HepG2 (cell line): Measurements from ENCODE around the gene DQX1. TPM values are rescaled to one million over a fixed set of nuclear protein-coding genes. Genes with fewer than 3 reads are reported as not detected.
A peak's percentile ranks its signal among the peaks of the same experiment; 100 is the strongest.

Source experiments
- ARHGAP35 ChIP-seq: sonication (generic); formaldehyde crosslinking; IDR thresholded peaks from 2 replicates; pipeline ENCODE4 v1.9.0; 2022; ENCODE audit warnings: mild to moderate bottlenecking, inconsistent platforms, moderate library complexity, missing genetic modification reagents, borderline replicate concordance
- CBFB ChIP-seq: sonication (generic); formaldehyde crosslinking; IDR thresholded peaks from 2 replicates; pipeline ENCODE4 v1.4.0; 2020; ENCODE audit warnings: missing genetic modification reagents
- DR1 ChIP-seq: sonication (generic); formaldehyde crosslinking; IDR thresholded peaks from 2 replicates; pipeline ENCODE4 v1.8.0; 2021; ENCODE audit warnings: mild to moderate bottlenecking, missing genetic modification reagents, inconsistent platforms
- FIP1L1 ChIP-seq: fragments of 200-400 bp; formaldehyde crosslinking; IDR thresholded peaks from 2 replicates; pipeline ENCODE4 v1.6.1; 2018; ENCODE audit warnings: low read depth, mild to moderate bottlenecking, low read length, moderate library complexity, borderline replicate concordance; ENCODE audit not compliant: insufficient read depth
- FOSL1 ChIP-seq: sonication (generic); formaldehyde crosslinking; IDR thresholded peaks from 2 replicates; pipeline ENCODE4 v1.9.0; 2021; ENCODE audit warnings: missing genetic modification reagents, borderline replicate concordance
- HNF4A ChIP-seq: sonication (generic); formaldehyde crosslinking; IDR thresholded peaks from 2 replicates; pipeline ENCODE4 v1.4.0; 2020; ENCODE audit warnings: missing genetic modification reagents
- HOXA7 ChIP-seq: sonication (generic); formaldehyde crosslinking; IDR thresholded peaks from 2 replicates; pipeline ENCODE4 v1.8.1; 2022; ENCODE audit warnings: mild to moderate bottlenecking, missing genetic modification reagents, moderate library complexity
- IRX3 ChIP-seq: sonication (generic); formaldehyde crosslinking; IDR thresholded peaks from 2 replicates; pipeline ENCODE4 v1.8.1; 2023; ENCODE audit warnings: mild to moderate bottlenecking, low read depth, missing genetic modification reagents, borderline replicate concordance
- KDM3A ChIP-seq: IDR thresholded peaks from 2 replicates; pipeline ENCODE4 v1.6.1; 2018; ENCODE audit warnings: low read depth, missing compliant biosample characterization
- NCOA5 ChIP-seq: sonication (generic); formaldehyde crosslinking; IDR thresholded peaks from 2 replicates; pipeline ENCODE4 v1.4.0; 2020; ENCODE audit warnings: missing genetic modification reagents
- NFYC ChIP-seq: IDR thresholded peaks from 2 replicates; pipeline ENCODE4 v1.6.1; 2016; ENCODE audit warnings: missing genetic modification reagents, missing compliant biosample characterization
- RFXAP ChIP-seq: sonication (generic); formaldehyde crosslinking; IDR thresholded peaks from 2 replicates; pipeline ENCODE4 v1.4.0; 2020; ENCODE audit warnings: missing genetic modification reagents, borderline replicate concordance
- SAFB2 ChIP-seq: sonication (generic); formaldehyde crosslinking; IDR thresholded peaks from 2 replicates; pipeline ENCODE4 v1.5.1; 2020; ENCODE audit warnings: missing genetic modification reagents, low read depth, mild to moderate bottlenecking, borderline replicate concordance
- SATB2 ChIP-seq: sonication (generic); formaldehyde crosslinking; IDR thresholded peaks from 2 replicates; pipeline ENCODE4 v1.5.0; 2020; ENCODE audit warnings: missing genetic modification reagents
- SRSF9 ChIP-seq: fragments of 200-400 bp; formaldehyde crosslinking; IDR thresholded peaks from 2 replicates; pipeline ENCODE4 v1.6.1; 2018; ENCODE audit warnings: borderline replicate concordance, mild to moderate bottlenecking, low read depth, low read length; ENCODE audit not compliant: insufficient read depth, poor library complexity, severe bottlenecking
- ZBTB3 ChIP-seq: sonication (generic); formaldehyde crosslinking; IDR thresholded peaks from 2 replicates; pipeline ENCODE4 v1.4.0; 2020; ENCODE audit warnings: low read depth, mild to moderate bottlenecking, moderate library complexity, missing genetic modification reagents, borderline replicate concordance
- ZNF772 ChIP-seq: sonication (generic); formaldehyde crosslinking; IDR thresholded peaks from 2 replicates; pipeline ENCODE4 v1.5.0; 2020; ENCODE audit warnings: mild to moderate bottlenecking, missing genetic modification reagents
- ZNF790 ChIP-seq: sonication (generic); formaldehyde crosslinking; IDR thresholded peaks from 2 replicates; pipeline ENCODE4 v1.8.0; 2022; ENCODE audit warnings: missing genetic modification reagents, mild to moderate bottlenecking, borderline replicate concordance
- ZZZ3 ChIP-seq: sonication (generic); formaldehyde crosslinking; IDR thresholded peaks from 2 replicates; pipeline ENCODE4 v1.4.0; 2020; ENCODE audit warnings: missing genetic modification reagents, mild to moderate bottlenecking, borderline replicate concordance
- polyA plus RNA-seq, 8 experiments: library from polyadenylated mRNA; depleted of rRNA in 3 of 8; stranded (reverse) in 7 of 8; unstranded in 1 of 8; fragments of >200 nt; fragmentation: Illumina TruSeq in 4 of 8; extraction: Trizol in 4 of 8; gene quantifications; 2 replicates each; pipeline versions ENCODE4 v1.2.1 to v1.2.3, GENCODE V29; 2011 to 2016; ENCODE audit warnings: low read depth in 4 of 8, missing spikeins in 1 of 8, mixed read lengths in 1 of 8; ENCODE audit not compliant: insufficient read depth in 1 of 8
- total RNA-seq, 5 experiments: library from RNA; depleted of rRNA; stranded (reverse); fragments of >200 nt; fragmentation: Illumina TruSeq; extraction: Trizol; gene quantifications; 2 replicates each; pipeline ENCODE4 v1.2.3, GENCODE V29; 2016; ENCODE audit warnings: low read depth in 1 of 5
- TF ChIP-seq, protein P1 (sequence below): sonication (generic); formaldehyde crosslinking; IDR thresholded peaks from 2 replicates; pipeline ENCODE4 v1.4.0; 2020; ENCODE audit warnings: mild to moderate bottlenecking, missing genetic modification reagents
- TF ChIP-seq, protein P2 (sequence below): sonication (generic); formaldehyde crosslinking; IDR thresholded peaks from 2 replicates; pipeline ENCODE4 v1.8.0; 2022; ENCODE audit warnings: missing genetic modification reagents, mild to moderate bottlenecking, inconsistent platforms, borderline replicate concordance
- TF ChIP-seq, protein P3 (sequence below): IDR thresholded peaks from 2 replicates; pipeline ENCODE4 v1.6.1; 2016
- TF ChIP-seq, protein P4 (sequence below): sonication (generic); formaldehyde crosslinking; IDR thresholded peaks from 2 replicates; pipeline ENCODE4 v1.4.0; 2020; ENCODE audit warnings: mild to moderate bottlenecking, missing genetic modification reagents

Gene DQX1
- total and polyA plus RNA-seq, 2 of the 13 experiments (the other 11 are each of a cell fraction or from before 2014, with no cell fraction given): 27.6 to 89.8 TPM

DNA sequence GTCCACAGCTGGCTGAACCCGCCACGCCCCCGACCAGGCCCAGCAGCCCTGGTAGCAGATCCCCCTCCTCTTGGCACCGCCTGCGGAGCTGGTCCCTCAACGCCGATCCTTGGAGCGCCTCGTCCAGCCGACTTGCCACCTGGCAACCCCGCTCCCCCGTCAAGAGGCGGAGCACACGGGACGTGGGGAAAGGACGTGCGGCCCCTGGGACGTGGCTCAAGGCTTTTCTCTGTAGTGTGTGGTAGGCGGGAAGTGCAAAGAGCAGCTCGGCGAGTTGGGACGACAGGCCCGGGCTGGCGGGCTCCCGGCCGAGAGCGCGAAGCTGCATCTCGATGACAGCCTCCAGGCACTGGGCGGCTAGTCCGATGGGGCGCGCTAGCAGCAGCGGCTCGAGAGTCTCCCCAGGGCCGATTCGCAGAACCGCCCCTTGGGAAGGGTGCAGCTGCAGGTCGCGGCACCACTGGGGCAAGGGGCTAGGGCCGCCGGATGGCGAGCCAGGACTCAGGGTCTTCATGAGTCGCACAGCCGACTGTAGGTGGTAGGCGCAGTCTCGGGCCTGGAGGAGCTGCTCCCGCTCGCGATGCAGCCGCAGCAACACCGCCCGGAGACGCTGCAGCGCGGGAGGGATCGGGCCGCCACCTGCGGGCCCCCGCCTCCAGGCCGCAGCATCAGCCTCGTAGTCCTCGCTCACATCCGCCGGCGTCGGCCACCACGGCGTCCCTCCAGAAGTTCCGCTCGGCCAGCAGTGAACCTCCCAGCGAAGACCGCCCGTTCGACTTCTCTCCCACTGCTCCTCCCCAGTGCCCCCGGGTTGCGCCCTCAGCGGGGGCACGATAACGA is 43.9 kb downstream of the DQX1 start (continued):
- TF ChIP-seq NFYC (CRISPR knock-in tag) (no peak), ZZZ3 (0 out of 2 replicates have a peak, but pooled peaks have one; percentile 29), ARHGAP35 (CRISPR knock-in tag) (no peak), FIP1L1 (no peak), NCOA5 (peak; percentile 32; the same call in 1 of the 2 replicates), IRX3 (CRISPR knock-in tag) (peak; percentile 59; the same call in 1 of the 2 replicates), HOXA7 (CRISPR knock-in tag) (no peak), FOSL1 (CRISPR knock-in tag) (0 out of 2 replicates have a peak, but pooled peaks have one; percentile 8), ZBTB3 (CRISPR knock-in tag) (0 out of 2 replicates have a peak, but pooled peaks have one; percentile 59), KDM3A (CRISPR knock-in tag) (peak; percentile 3; the same call in 1 of the 2 replicates), SRSF9 (no peak), ZNF772 (CRISPR knock-in tag) (peak; percentile 73; the same call in 1 of the 2 replicates), SATB2 (CRISPR knock-in tag) (peak; percentile 56; the same call in 1 of the 2 replicates), CBFB (0 out of 2 replicates have a peak, but pooled peaks have one; percentile 26), SAFB2 (CRISPR knock-in tag) (peak; percentile 46; the same call in 1 of the 2 replicates), ZNF790 (CRISPR knock-in tag) (0 out of 2 replicates have a peak, but pooled peaks have one; percentile 30), HNF4A (CRISPR knock-in tag) (peak; percentile 66), RFXAP (peak; percentile 64), DR1 (CRISPR knock-in tag) (peak; percentile 38; the same call in 1 of the 2 replicates)
- TF ChIP-seq, protein P1, sequence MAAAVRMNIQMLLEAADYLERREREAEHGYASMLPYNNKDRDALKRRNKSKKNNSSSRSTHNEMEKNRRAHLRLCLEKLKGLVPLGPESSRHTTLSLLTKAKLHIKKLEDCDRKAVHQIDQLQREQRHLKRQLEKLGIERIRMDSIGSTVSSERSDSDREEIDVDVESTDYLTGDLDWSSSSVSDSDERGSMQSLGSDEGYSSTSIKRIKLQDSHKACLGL (CRISPR knock-in tag): peak; percentile 90
- TF ChIP-seq, protein P2, sequence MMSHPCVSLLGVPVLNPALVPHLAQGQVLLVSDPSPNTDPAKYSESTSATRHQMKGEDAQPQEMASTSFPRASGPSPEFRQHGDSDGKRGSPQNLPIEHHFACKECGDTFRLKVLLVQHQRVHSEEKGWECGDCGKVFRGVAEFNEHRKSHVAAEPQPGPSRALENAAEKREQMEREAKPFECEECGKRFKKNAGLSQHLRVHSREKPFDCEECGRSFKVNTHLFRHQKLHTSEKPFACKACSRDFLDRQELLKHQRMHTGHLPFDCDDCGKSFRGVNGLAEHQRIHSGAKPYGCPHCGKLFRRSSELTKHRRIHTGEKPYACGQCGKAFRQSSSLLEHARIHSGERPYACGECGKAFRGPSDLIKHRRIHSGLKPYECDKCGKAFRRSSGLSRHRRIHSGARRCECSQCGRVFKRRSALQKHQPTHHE: peak; percentile 77; the same call in 1 of the 2 replicates
- TF ChIP-seq, protein P3, sequence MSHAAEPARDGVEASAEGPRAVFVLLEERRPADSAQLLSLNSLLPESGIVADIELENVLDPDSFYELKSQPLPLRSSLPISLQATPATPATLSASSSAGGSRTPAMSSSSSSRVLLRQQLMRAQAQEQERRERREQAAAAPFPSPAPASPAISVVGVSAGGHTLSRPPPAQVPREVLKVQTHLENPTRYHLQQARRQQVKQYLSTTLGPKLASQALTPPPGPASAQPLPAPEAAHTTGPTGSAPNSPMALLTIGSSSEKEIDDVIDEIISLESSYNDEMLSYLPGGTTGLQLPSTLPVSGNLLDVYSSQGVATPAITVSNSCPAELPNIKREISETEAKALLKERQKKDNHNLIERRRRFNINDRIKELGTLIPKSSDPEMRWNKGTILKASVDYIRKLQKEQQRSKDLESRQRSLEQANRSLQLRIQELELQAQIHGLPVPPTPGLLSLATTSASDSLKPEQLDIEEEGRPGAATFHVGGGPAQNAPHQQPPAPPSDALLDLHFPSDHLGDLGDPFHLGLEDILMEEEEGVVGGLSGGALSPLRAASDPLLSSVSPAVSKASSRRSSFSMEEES (CRISPR knock-in tag): 0 out of 2 replicates have a peak, but pooled peaks have one; percentile 3
- TF ChIP-seq, protein P4, sequence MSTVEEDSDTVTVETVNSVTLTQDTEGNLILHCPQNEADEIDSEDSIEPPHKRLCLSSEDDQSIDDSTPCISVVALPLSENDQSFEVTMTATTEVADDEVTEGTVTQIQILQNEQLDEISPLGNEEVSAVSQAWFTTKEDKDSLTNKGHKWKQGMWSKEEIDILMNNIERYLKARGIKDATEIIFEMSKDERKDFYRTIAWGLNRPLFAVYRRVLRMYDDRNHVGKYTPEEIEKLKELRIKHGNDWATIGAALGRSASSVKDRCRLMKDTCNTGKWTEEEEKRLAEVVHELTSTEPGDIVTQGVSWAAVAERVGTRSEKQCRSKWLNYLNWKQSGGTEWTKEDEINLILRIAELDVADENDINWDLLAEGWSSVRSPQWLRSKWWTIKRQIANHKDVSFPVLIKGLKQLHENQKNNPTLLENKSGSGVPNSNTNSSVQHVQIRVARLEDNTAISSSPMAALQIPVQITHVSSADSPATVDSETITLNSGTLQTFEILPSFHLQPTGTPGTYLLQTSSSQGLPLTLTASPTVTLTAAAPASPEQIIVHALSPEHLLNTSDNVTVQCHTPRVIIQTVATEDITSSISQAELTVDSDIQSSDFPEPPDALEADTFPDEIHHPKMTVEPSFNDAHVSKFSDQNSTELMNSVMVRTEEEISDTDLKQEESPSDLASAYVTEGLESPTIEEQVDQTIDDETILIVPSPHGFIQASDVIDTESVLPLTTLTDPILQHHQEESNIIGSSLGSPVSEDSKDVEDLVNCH (CRISPR knock-in tag): no peak; the same call in 1 of the 2 replicates
